Spinal cord (tissue), 10 donors: Measurements from ENCODE around the gene TPSD1. TPM values are rescaled to one million over a fixed set of nuclear protein-coding genes. Genes with fewer than 3 reads are reported as not detected.
"Not testable (repeated sequence)": the region's sequence is repeated elsewhere in the genome, so short reads cannot be mapped to it uniquely, and the experiment has no call there.

Source experiments
- DNase-seq, 6 donors: peaks; one replicate each; pipeline versions ENCODE4 v3.0.0 to v3.0.0-alpha.2; 2013 to 2015; ENCODE audit warnings: low spot score in 6 of 6, low read depth in 4 of 6
- H3K27ac ChIP-seq: one replicate; pipeline ENCODE4 v1.5.1; 2013; ENCODE audit warnings: low read depth, low read length, control low read depth
- H3K27me3 ChIP-seq: one replicate; pipeline ENCODE4 v1.6.1; 2013; ENCODE audit warnings: low read length; ENCODE audit not compliant: control insufficient read depth, insufficient read depth
- H3K36me3 ChIP-seq: one replicate; pipeline ENCODE4 v1.6.1; 2013; ENCODE audit warnings: low read length; ENCODE audit not compliant: control insufficient read depth, insufficient read depth
- H3K4me1 ChIP-seq: one replicate; pipeline ENCODE4 v1.6.1; 2013; ENCODE audit warnings: low read length; ENCODE audit not compliant: control insufficient read depth, insufficient read depth
- H3K4me3 ChIP-seq: one replicate; pipeline ENCODE4 v1.5.1; 2013; ENCODE audit warnings: low read depth, low read length, control low read depth
- H3K9me3 ChIP-seq: one replicate; pipeline ENCODE4 v1.6.1; 2013; ENCODE audit warnings: low read length; ENCODE audit not compliant: control insufficient read depth, insufficient read depth
- WGBS: methylation state at CpG from one replicate; pipeline ENCODE4 v1.1.5; 2013; ENCODE audit warnings: missing lambda C conversion rate; ENCODE audit not compliant: insufficient coverage; 5-methylcytosine and 5-hydroxymethylcytosine counted together
- polyA plus RNA-seq, 2 donors: library from polyadenylated mRNA; unstranded; fragments of 120-200 nt; gene quantifications; one replicate each; pipeline ENCODE4 v1.2.1, GENCODE V29; 2013; ENCODE audit not compliant: insufficient read length in 2 of 2
- total RNA-seq, 2 donors: library from RNA; depleted of rRNA in 1 of 2; stranded (reverse); fragments of 120-200 nt in 1 of 2; fragments of >200 nt in 1 of 2; gene quantifications; one replicate each; pipeline versions ENCODE4 v1.2.3 to v1.2.4, GENCODE V29; 2013 to 2014
- donor health status: healthy.

Gene TPSD1
- total and polyA plus RNA-seq, 4 donors = not detected

- not testable (repeated sequence) for DNase-seq, H3K4me3 ChIP-seq, H3K27me3 ChIP-seq, H3K4me1 ChIP-seq, H3K9me3 ChIP-seq, H3K36me3 ChIP-seq, H3K27ac ChIP-seq
- WGBS = 89% methylated on average over 5 of the region's 9 CpGs
These were observed 16.3 kb upstream of the TPSD1 start for GRCh38 chr16:1239575-1239974.

- H3K36me3 ChIP-seq = not testable (repeated sequence)
These were observed 15.4 kb upstream of the TPSD1 start, which contains the start of gene TPSAB1 for GRCh38 chr16:1240436-1240835. TPSAB1 (plus strand) TSS chr16:1240705; CDS start chr16:1240939, 234 bp downstream.

GRCh38 chr16:1241081-1241480 is 14.8 kb upstream of the TPSD1 start:
- H3K36me3 ChIP-seq, H3K4me1 ChIP-seq, DNase-seq, H3K4me3 ChIP-seq, H3K27me3 ChIP-seq, H3K27ac ChIP-seq, H3K9me3 ChIP-seq: not testable (repeated sequence)
- WGBS = 80% methylated on average over 2 of the region's 15 CpGs

More at GRCh38 chr16:1240436-1240835, 15.4 kb upstream of the TPSD1 start, which contains the start of gene TPSAB1:
- H3K27me3 ChIP-seq, DNase-seq, H3K4me1 ChIP-seq, H3K4me3 ChIP-seq, H3K9me3 ChIP-seq, H3K27ac ChIP-seq: not testable (repeated sequence)
- WGBS = no CpG with 5 or more reads among the region's 12 CpGs

- H3K4me1 ChIP-seq, H3K9me3 ChIP-seq, H3K36me3 ChIP-seq, H3K27me3 ChIP-seq, H3K4me3 ChIP-seq, H3K27ac ChIP-seq, DNase-seq: not testable (repeated sequence)
- WGBS = 65% methylated on average over 3 of the region's 11 CpGs
These were observed 12.5 kb upstream of the TPSD1 start for GRCh38 chr16:1243363-1243762.

- not testable (repeated sequence) for H3K4me3 ChIP-seq, H3K4me1 ChIP-seq, H3K36me3 ChIP-seq, H3K9me3 ChIP-seq, DNase-seq, H3K27me3 ChIP-seq, H3K27ac ChIP-seq
- 67% methylated on average over 19 of the region's 32 CpGs for WGBS
These were observed 11.7 kb upstream of the TPSD1 start for GRCh38 chr16:1243907-1244850.

GRCh38 chr16:1244881-1245280 is 11.0 kb upstream of the TPSD1 start:
- Histone ChIP-seq H3K27ac (no peak overlapping the region), H3K27me3 (no peaks in the 10 kb centered on the region), H3K9me3 (no peaks in the 10 kb centered on the region), H3K36me3 (no peaks in the 10 kb centered on the region), H3K4me1 (no peaks in the 10 kb centered on the region), H3K4me3 (no peak overlapping the region)
- WGBS = 82% methylated on average over 10 of the region's 12 CpGs
- DNase-seq = no peak

- no peak for DNase-seq
- Histone ChIP-seq H3K27ac (no peak overlapping the region), H3K4me3 (no peak overlapping the region), H3K9me3 (no peaks in the 10 kb centered on the region), H3K27me3 (no peaks in the 10 kb centered on the region), H3K36me3 (no peaks in the 10 kb centered on the region), H3K4me1 (no peaks in the 10 kb centered on the region)
- 47% methylated on average over 16 of the region's 22 CpGs for WGBS
These were observed 10.3 kb upstream of the TPSD1 start for GRCh38 chr16:1245452-1246020.

- not testable (repeated sequence) for H3K4me1 ChIP-seq, H3K27ac ChIP-seq, DNase-seq, H3K27me3 ChIP-seq, H3K9me3 ChIP-seq, H3K36me3 ChIP-seq, H3K4me3 ChIP-seq
- WGBS = 91% methylated on average over 8 of the region's 14 CpGs
These were observed 7.8 kb upstream of the TPSD1 start for GRCh38 chr16:1247903-1248537.

- not testable (repeated sequence) for DNase-seq
- WGBS = no CpG with 5 or more reads among the region's 43 CpGs
These were observed 6.7 kb upstream of the TPSD1 start for GRCh38 chr16:1249031-1249755.

More at GRCh38 chr16:1249031-1249755, 6.7 kb upstream of the TPSD1 start:
- not testable (repeated sequence) for H3K9me3 ChIP-seq, H3K27me3 ChIP-seq, H3K36me3 ChIP-seq, H3K4me3 ChIP-seq, H3K27ac ChIP-seq, H3K4me1 ChIP-seq
